ENCODE measurements around the gene LIMS1. TPM values are rescaled to one million over a fixed set of nuclear protein-coding genes. Genes with fewer than 3 reads are reported as not detected.

Gene LIMS1
- total RNA-seq, 1 experiment from 2014 or later, result 101 TPM

GRCh38 chr2:108623616-108624015 is 89.3 kb downstream of the LIMS1 start:
- H3K4me3 ChIP-seq (ENCODE audit: low read depth in 2 of 2, low read length in 2 of 2), result no peak overlapping the region
- ATAC-seq (no peak), DNase-seq (ENCODE audit: low read depth, low spot score) (no peak)
- no peaks in the 10 kb centered on the region for H3K9me3 ChIP-seq (ENCODE audit: control insufficient read depth, insufficient read depth, low read depth, low read length)
- H3K36me3 ChIP-seq (ENCODE audit: control insufficient read depth, insufficient read depth, low read length), result no peaks in the 10 kb centered on the region
- TF ChIP-seq POLR2AphosphoS5 (IDR thresholded peaks at IDR 0.05; ENCODE audit: low read depth, low read length) (no peak), TCF7L2 (IDR thresholded peaks at IDR 0.05; ENCODE audit: low read depth, low read length) (no peak), REST (IDR thresholded peaks at IDR 0.05; ENCODE audit: insufficient read depth in 1 of 2, low read depth in 2 of 2, low read length in 1 of 2) (no peak), SIN3A (IDR thresholded peaks at IDR 0.05; ENCODE audit: borderline replicate concordance, insufficient read depth, low read depth, low read length) (no peak), CTCF (IDR thresholded peaks at IDR 0.05) (no peak)
- intact Hi-C loops (cut with micrococcal nuclease; ENCODE audit: unreplicated experiment) (no loop called here), in situ Hi-C loops (cut with HindIII; ENCODE audit: low pct_unique_long_range_greater_than_20kb, low sequenced_read_pairs) (no loop called here)
- no TSS peak for BruUV-seq (replicated peaks)
- no peaks in the 10 kb centered on the region for H3K27me3 ChIP-seq (ENCODE audit: control insufficient read depth, insufficient read depth, low read length)
- H3K27ac ChIP-seq (ENCODE audit: low read length), result peak overlapping the region; percentile 97
- POLR2A ChIA-PET, result no interaction called here
- H3K4me1 ChIP-seq (ENCODE audit: control insufficient read depth, insufficient read depth, low read length), result peaks cover 64% of the 10 kb centered on the region
- CTCF ChIA-PET, result no interaction called here

- H3K9me3 ChIP-seq (ENCODE audit: control insufficient read depth, insufficient read depth, low read depth, low read length), result no peaks in the 10 kb centered on the region
- ATAC-seq (no peak), DNase-seq (ENCODE audit: low read depth, low spot score) (no peak)
- TF ChIP-seq TCF7L2 (IDR thresholded peaks at IDR 0.05; ENCODE audit: low read depth, low read length) (no peak), SIN3A (IDR thresholded peaks at IDR 0.05; ENCODE audit: borderline replicate concordance, insufficient read depth, low read depth, low read length) (no peak), REST (IDR thresholded peaks at IDR 0.05; ENCODE audit: insufficient read depth in 1 of 2, low read depth in 2 of 2, low read length in 1 of 2) (no peak), POLR2AphosphoS5 (IDR thresholded peaks at IDR 0.05; ENCODE audit: low read depth, low read length) (no peak), CTCF (IDR thresholded peaks at IDR 0.05) (no peak)
- no TSS peak for BruUV-seq (replicated peaks)
- peak overlapping the region; percentile 78 for H3K27ac ChIP-seq (ENCODE audit: low read length)
- ChIA-PET CTCF (interaction anchor here (0.8 kb wide), 1 partner anchor 11 kb away, joined by 3 read pairs; no protein-coding TSS in a partner anchor), POLR2A (interaction anchor here (0.6 to 0.7 kb wide), 3 partner anchors 9 to 426 kb away, joined by 3 to 15 read pairs (median 11); no protein-coding TSS in a partner anchor)
- in situ Hi-C loops (cut with HindIII; ENCODE audit: low pct_unique_long_range_greater_than_20kb, low sequenced_read_pairs), result no loop called here
- peaks cover 50% of the 10 kb centered on the region for H3K4me1 ChIP-seq (ENCODE audit: control insufficient read depth, insufficient read depth, low read length)
- no peaks in the 10 kb centered on the region for H3K36me3 ChIP-seq (ENCODE audit: control insufficient read depth, insufficient read depth, low read length)
- H3K27me3 ChIP-seq (ENCODE audit: control insufficient read depth, insufficient read depth, low read length), result no peaks in the 10 kb centered on the region
- intact Hi-C loops (cut with micrococcal nuclease; ENCODE audit: unreplicated experiment), result no loop called here
- H3K4me3 ChIP-seq (ENCODE audit: low read depth in 2 of 2, low read length in 2 of 2), result no peak overlapping the region
Measured at GRCh38 chr2:108625186-108625827, 91.0 kb downstream of the LIMS1 start.
